H1 (cell line): ENCODE results near the gene TSC1. TPM values are rescaled to one million over a fixed set of nuclear protein-coding genes. Genes with fewer than 3 reads are reported as not detected.

Experiments used
- CTCF ChIA-PET: fragments of 300-600 bp; sonication (Branson Sonifier 250); formaldehyde crosslinking; loops from one replicate; lab custom pipeline; 2021; ENCODE audit not compliant: partially characterized antibody; lab: Charles Lee
- POLR2A ChIA-PET: fragments of 300-600 bp; sonication (Branson Sonifier 250); formaldehyde crosslinking; loops from one replicate; lab custom pipeline; 2021; ENCODE audit warnings: inconsistent platforms; ENCODE audit not compliant: partially characterized antibody; lab: Charles Lee
- DNase-seq, 2 experiments: peaks; one replicate each; pipeline versions ENCODE4 v3.0.0 to v3.0.0-alpha.2; 2010 to 2022; ENCODE audit warnings: low spot score in 2 of 2, low read depth in 1 of 2, mixed read lengths in 1 of 2
- FAIRE-seq: peaks from 2 replicates; lab custom pipeline; 2011; peaks lifted over from hg19 to GRCh38; lab: Jason Lieb, UNC
- H2AFZ ChIP-seq: 2 replicates; pipeline ENCODE4 v1.8.1; 2012; ENCODE audit warnings: low read length, inconsistent platforms
- H2AK5ac ChIP-seq: 2 replicates; pipeline ENCODE4 v1.6.1; 2013; ENCODE audit warnings: low read depth, low read length
- H2BK120ac ChIP-seq: replicated peaks from 2 replicates; pipeline ENCODE3; 2013; ENCODE audit warnings: low read depth, low read length, inconsistent platforms
- H2BK12ac ChIP-seq: 2 replicates; pipeline ENCODE4 v1.6.1; 2013; ENCODE audit warnings: low read depth, low read length
- H2BK15ac ChIP-seq: 2 replicates; pipeline ENCODE4 v1.6.1; 2013; ENCODE audit warnings: low read length
- H2BK20ac ChIP-seq: 2 replicates; pipeline ENCODE4 v1.6.1; 2013; ENCODE audit warnings: low read length
- H2BK5ac ChIP-seq: 2 replicates; pipeline ENCODE4 v1.6.1; 2013; ENCODE audit warnings: low read depth, low read length
- H3K14ac ChIP-seq: 2 replicates; pipeline ENCODE4 v1.6.1; 2013; ENCODE audit warnings: inconsistent platforms; ENCODE audit not compliant: insufficient read length
- H3K18ac ChIP-seq: 2 replicates; pipeline ENCODE4 v1.6.1; 2013; ENCODE audit warnings: low read length; ENCODE audit errors: extremely low read depth
- H3K23ac ChIP-seq: 2 replicates; pipeline ENCODE4 v1.6.1; 2013; ENCODE audit warnings: inconsistent platforms; ENCODE audit not compliant: insufficient read length
- H3K23me2 ChIP-seq: 2 replicates; pipeline ENCODE4 v1.6.1; 2013; ENCODE audit warnings: low read depth, low read length
- H3K27ac ChIP-seq: 2 replicates; pipeline ENCODE4 v1.6.1; 2011; ENCODE audit warnings: low read depth, low read length, inconsistent platforms
- H3K27me3 ChIP-seq, 4 experiments: replicated peaks in 1 of 4; 1 replicate in 1 of 4; 2 replicates in 3 of 4; pipeline versions ENCODE4 v1.6.1 to v1.8.1; 2011 to 2013; ENCODE audit warnings: low read length in 3 of 4, mild to moderate bottlenecking in 3 of 4, inconsistent platforms in 2 of 4, mixed read lengths in 2 of 4, moderate library complexity in 1 of 4; ENCODE audit not compliant: control insufficient read depth in 3 of 4, insufficient read depth in 3 of 4; ENCODE audit errors: extremely low read depth in 1 of 4
- H3K36me3 ChIP-seq, 4 experiments: 2 replicates each; pipeline versions ENCODE4 v1.6.1 to v1.8.1; 2011 to 2013; ENCODE audit warnings: mild to moderate bottlenecking in 4 of 4, low read length in 3 of 4, moderate library complexity in 2 of 4, control low read depth in 1 of 4, inconsistent platforms in 1 of 4; ENCODE audit not compliant: insufficient read depth in 4 of 4, control insufficient read depth in 2 of 4
- H3K4ac ChIP-seq: replicated peaks from 2 replicates; pipeline ENCODE3; 2013; ENCODE audit warnings: low read length, low read depth, mixed read lengths, inconsistent platforms; ENCODE audit not compliant: insufficient read length
- H3K4me1 ChIP-seq, 4 experiments: replicated peaks in 1 of 4; 1 replicate in 1 of 4; 2 replicates in 3 of 4; pipeline versions ENCODE4 v1.6.1 to v1.8.1; 2011 to 2013; ENCODE audit warnings: low read length in 3 of 4, inconsistent platforms in 2 of 4, mixed read lengths in 1 of 4; ENCODE audit not compliant: insufficient read depth in 4 of 4, control insufficient read depth in 3 of 4
- H3K4me2 ChIP-seq, 2 experiments: 2 replicates each; pipeline versions ENCODE4 v1.6.1 to v1.8.1; 2011 to 2013; ENCODE audit warnings: low read depth in 2 of 2, low read length in 2 of 2, control low read depth in 1 of 2, inconsistent platforms in 1 of 2, mild to moderate bottlenecking in 1 of 2; ENCODE audit not compliant: insufficient read depth in 1 of 2
- H3K4me3 ChIP-seq, 4 experiments: fragments of 200-600, 300-600 bp in 1 of 4; sonication (generic), shearing (Covaris generic), sonication (Bioruptor Twin) in 1 of 4; 2 replicates each; pipeline versions ENCODE4 v1.5.1 to v1.8.1; 2011 to 2016; ENCODE audit warnings: low read length in 4 of 4, low read depth in 3 of 4, control low read depth in 2 of 4, inconsistent platforms in 2 of 4, mild to moderate bottlenecking in 2 of 4, mixed read lengths in 1 of 4, moderate library complexity in 1 of 4; ENCODE audit not compliant: insufficient read depth in 2 of 4; ENCODE audit errors: extremely low read depth in 1 of 4
- H3K56ac ChIP-seq: replicated peaks from 2 replicates; pipeline ENCODE3; 2013; ENCODE audit warnings: low read depth, mild to moderate bottlenecking, mixed read lengths, low read length, inconsistent platforms; ENCODE audit not compliant: insufficient read length
- H3K79me1 ChIP-seq: 2 replicates; pipeline ENCODE4 v1.6.1; 2013; ENCODE audit warnings: low read depth, low read length, control low read depth
- H3K79me2 ChIP-seq, 2 experiments: 2 replicates each; pipeline versions ENCODE4 v1.6.1 to v1.8.1; 2012 to 2013; ENCODE audit warnings: low read length in 2 of 2, mild to moderate bottlenecking in 2 of 2, inconsistent platforms in 1 of 2; ENCODE audit not compliant: insufficient read depth in 2 of 2, control insufficient read depth in 1 of 2
- H3K9ac ChIP-seq, 4 experiments: replicated peaks in 1 of 4; 1 replicate in 1 of 4; 2 replicates in 3 of 4; pipeline versions ENCODE4 v1.6.1 to v1.8.1; 2011 to 2013; ENCODE audit warnings: low read depth in 3 of 4, low read length in 3 of 4, control low read depth in 2 of 4, mild to moderate bottlenecking in 2 of 4, moderate library complexity in 2 of 4, inconsistent platforms in 1 of 4; ENCODE audit errors: extremely low read depth in 1 of 4
- H3K9me3 ChIP-seq, 2 experiments: 2 replicates each; pipeline versions ENCODE4 v1.6.1 to v1.8.1; 2012 to 2013; ENCODE audit warnings: mild to moderate bottlenecking in 2 of 2, moderate library complexity in 2 of 2, control low read depth in 1 of 2, inconsistent platforms in 1 of 2, low read depth in 1 of 2, low read length in 1 of 2, mixed read lengths in 1 of 2; ENCODE audit not compliant: insufficient read depth in 2 of 2
- H4K20me1 ChIP-seq, 2 experiments: replicated peaks in 1 of 2; 2 replicates each; pipeline versions ENCODE3 to v1.8.1; 2011 to 2013; ENCODE audit warnings: inconsistent platforms in 2 of 2, low read length in 2 of 2, mild to moderate bottlenecking in 1 of 2; ENCODE audit not compliant: insufficient read depth in 2 of 2, control insufficient read depth in 1 of 2
- H4K5ac ChIP-seq: 2 replicates; pipeline ENCODE4 v1.6.1; 2013; ENCODE audit warnings: low read length, low read depth, mixed read lengths, inconsistent platforms; ENCODE audit not compliant: insufficient read length
- H4K8ac ChIP-seq: 2 replicates; pipeline ENCODE4 v1.8.0; 2013; ENCODE audit warnings: mild to moderate bottlenecking, moderate library complexity, low read length, inconsistent platforms; ENCODE audit not compliant: insufficient read depth; ENCODE audit errors: extremely low read depth
- H4K91ac ChIP-seq: replicated peaks from 2 replicates; pipeline ENCODE3; 2013; ENCODE audit warnings: low read length, mixed read lengths, inconsistent platforms; ENCODE audit not compliant: insufficient read length
- CHD2 ChIP-seq: IDR thresholded peaks from 2 replicates; pipeline ENCODE4 v1.6.1; 2012; ENCODE audit warnings: low read length, improper control_type of control experiment
- CREB1 ChIP-seq: IDR thresholded peaks from 2 replicates; pipeline ENCODE4 v1.6.1; 2012; ENCODE audit warnings: inconsistent platforms
- EGR1 ChIP-seq: IDR thresholded peaks from 2 replicates; pipeline ENCODE4 v1.6.1; 2011; ENCODE audit warnings: low read depth, low read length, borderline replicate concordance
- NANOG ChIP-seq: IDR thresholded peaks from 2 replicates; pipeline ENCODE4 v1.6.1; 2011; ENCODE audit warnings: low read length, low read depth, mild to moderate bottlenecking, inconsistent platforms; ENCODE audit not compliant: insufficient read depth, poor library complexity, severe bottlenecking
- TAF7 ChIP-seq: optimal IDR thresholded peaks from 2 replicates; pipeline ENCODE3; 2011; ENCODE audit warnings: low read depth, mild to moderate bottlenecking, inconsistent platforms, low read length, moderate library complexity, borderline replicate concordance
- ZNF274 ChIP-seq: IDR thresholded peaks from 2 replicates; pipeline ENCODE4 v1.7.0; 2012; ENCODE audit warnings: low read length, borderline replicate concordance; ENCODE audit errors: extremely low read depth
- WGBS, 2 experiments: shearing (Covaris generic) in 1 of 2; methylation state at CpG; one replicate each; pipeline versions ENCODE4 v1.1.6 to v1.1.7; 2013 to 2015; ENCODE audit warnings: low lambda C conversion rate in 2 of 2, mixed read lengths in 2 of 2, inconsistent platforms in 1 of 2, low coverage in 1 of 2, missing lambda C conversion rate in 1 of 2; ENCODE audit not compliant: insufficient replicate concordance in 2 of 2, insufficient coverage in 1 of 2, insufficient read length in 1 of 2; ENCODE audit errors: extremely low coverage in 1 of 2, missing lambda C conversion rate in 1 of 2; 5-methylcytosine and 5-hydroxymethylcytosine counted together
- polyA plus RNA-seq, 7 experiments: library from polyadenylated mRNA; depleted of rRNA in 3 of 7; stranded (reverse) in 5 of 7; unstranded in 2 of 7; fragments of >200 nt in 5 of 7; fragments of 200-250 nt in 2 of 7; gene quantifications; 1 replicate in 5 of 7; 2 replicates in 1 of 7; 4 replicates in 1 of 7; pipeline versions ENCODE4 v1.2.1 to v1.2.3, GENCODE V29; 2011 to 2013; ENCODE audit warnings: missing spikeins in 2 of 7, mixed read lengths in 2 of 7
- total RNA-seq: library from RNA; stranded (reverse); fragmentation: NEBNext Ultra II Directional; extraction: Animal tissue kit (Norgen Biotek cat#: 25700); gene quantifications from 2 replicates; pipeline ENCODE4 v1.2.1, GENCODE V29; 2021

Gene TSC1
- total and polyA plus RNA-seq, 2 of the 8 experiments (the other 6 are each of a cell fraction or from before 2014, with no cell fraction given) = 37.2 to 46.0 TPM

- POLR2A ChIA-PET = interaction anchor here (1.4 kb wide), 1 partner anchor 17 kb away, joined by 5 read pairs; no protein-coding TSS in a partner anchor
- CTCF ChIA-PET = interaction anchor here (0.8 to 2.4 kb wide), 8 partner anchors 9 to 44 kb away, joined by 3 to 15 read pairs (median 3); no protein-coding TSS in a partner anchor
These were observed 86.6 kb downstream of the TSC1 start for GRCh38 chr9:132857616-132858342.

More at GRCh38 chr9:132857616-132858342, 86.6 kb downstream of the TSC1 start:
- Histone ChIP-seq H3K79me2 (no peaks in the 10 kb centered on the region), H3K23ac (no peak overlapping the region), H3K4me2 (no peak overlapping the region), H2BK12ac (no peak overlapping the region), H3K36me3 (no peaks in the 10 kb centered on the region), H4K5ac (no peak overlapping the region), H3K4ac (no peak overlapping the region), H2AK5ac (no peak overlapping the region), H3K56ac (no peak overlapping the region), H3K79me1 (no peaks in the 10 kb centered on the region), H3K4me3 (no peak overlapping the region), H3K27me3 (no peaks in the 10 kb centered on the region; a peak in 2 of 7 replicates), H4K8ac (no peak overlapping the region; the same call in 1 of the 2 replicates), H4K91ac (no peak overlapping the region), H4K20me1 (no peaks in the 10 kb centered on the region), H3K27ac (no peak overlapping the region), H2BK15ac (no peak overlapping the region), H3K14ac (no peak overlapping the region), H3K9ac (no peak overlapping the region), H2BK20ac (no peak overlapping the region), H2BK5ac (no peak overlapping the region), H2AFZ (no peak overlapping the region), H3K4me1 (peaks cover 0 to 20% (median 9%) of the 10 kb centered on the region in 4 experiments; a peak in 6 of 7 replicates), H3K18ac (no peak overlapping the region), H3K23me2 (no peaks in the 10 kb centered on the region), H3K9me3 (no peaks in the 10 kb centered on the region), H2BK120ac (no peak overlapping the region)
- WGBS, 2 experiments = 67% methylated on average over 22 of the region's 24 CpGs; no CpG with 5 or more reads in 1 of the 2 experiments
- FAIRE-seq (no peak), DNase-seq (peak in 1 of 2 experiments; percentile 62)
- TF ChIP-seq ZNF274 = no peak
- no peak for TF ChIP-seq NANOG
- no peak for TF ChIP-seq CREB1
- no peak for TF ChIP-seq TAF7
- TF ChIP-seq EGR1 = no peak
- TF ChIP-seq CHD2 = no peak
